A549 (cell line): ENCODE measurements around the gene MED16. TPM values are rescaled to one million over a fixed set of nuclear protein-coding genes. Genes with fewer than 3 reads are reported as not detected.

ENCODE experiments used
- ATAC-seq, 2 experiments: fragments of 200-7000 bp in 1 of 2; fragments of >200 bp in 1 of 2; cut with Nextera tagmentation in 1 of 2; cut with Tn5 transposase in 1 of 2; 3 replicates each; pipeline versions ENCODE4 v1.8.0 to v1.9.1; 2018 to 2020; ENCODE audit warnings: mild to moderate bottlenecking in 1 of 2, moderate library complexity in 1 of 2
- CTCF ChIA-PET: fragments of 300-600 bp; sonication (Branson Sonifier 250); formaldehyde crosslinking; extraction: SDS; loops from one replicate; lab custom pipeline; 2021; ENCODE audit warnings: antibody characterized with exemption, inconsistent platforms; lab: Yijun Ruan, JAX
- POLR2A ChIA-PET: fragments of 350-600 bp; formaldehyde crosslinking; extraction: SDS; loops from one replicate; lab custom pipeline; 2021; ENCODE audit warnings: antibody characterized with exemption, inconsistent platforms; lab: Yijun Ruan, JAX
- DNase-seq, 2 experiments: peaks; one replicate each; pipeline versions ENCODE4 v3.0.0 to v3.0.0-alpha.2; 2011 to 2016; ENCODE audit warnings: low read depth in 1 of 2, low spot score in 1 of 2
- FAIRE-seq: peaks from 2 replicates; lab custom pipeline; 2011; peaks lifted over from hg19 to GRCh38; lab: Jason Lieb, UNC
- H3K27ac ChIP-seq, 2 experiments: fragments of >200 bp; sonication (Bioruptor Twin); formaldehyde crosslinking; 3 replicates each; pipeline ENCODE4 v1.5.1; 2016 to 2017
- H3K4me1 ChIP-seq: fragments of >200 bp; sonication (Bioruptor Twin); formaldehyde crosslinking; 3 replicates; pipeline ENCODE4 v1.6.1; 2016
- H3K4me2 ChIP-seq: fragments of >200 bp; sonication (Bioruptor Twin); formaldehyde crosslinking; 3 replicates; pipeline ENCODE4 v1.6.1; 2016
- H3K4me3 ChIP-seq: fragments of >200 bp; sonication (Bioruptor Twin); formaldehyde crosslinking; 3 replicates; pipeline ENCODE4 v1.5.1; 2016
- H3K9me3 ChIP-seq: fragments of >200 bp; sonication (Bioruptor Twin); formaldehyde crosslinking; 3 replicates; pipeline ENCODE4 v1.6.1; 2016
- CBX8 ChIP-seq: fragments of 200-600 bp; sonication (generic); IDR thresholded peaks from 2 replicates; pipeline ENCODE4 v1.6.1; 2016
- CEBPB ChIP-seq, 2 experiments: fragments of >200 bp in 1 of 2; sonication (Bioruptor Twin) in 1 of 2; formaldehyde crosslinking in 1 of 2; IDR thresholded peaks; 2 replicates each; pipeline ENCODE4 v1.6.1; 2012 to 2016
- EHMT2 ChIP-seq: fragments of 200-600 bp; sonication (generic); IDR thresholded peaks from 2 replicates; pipeline ENCODE4 v1.6.1; 2016; ENCODE audit warnings: antibody characterized with exemption, low read depth, mild to moderate bottlenecking, moderate library complexity
- FOSB ChIP-seq: fragments of 250-450 bp; sonication (Bioruptor Pico); IDR thresholded peaks from 2 replicates; pipeline ENCODE4 v1.5.0; 2020; ENCODE audit warnings: mild to moderate bottlenecking, moderate library complexity
- FOSL2 ChIP-seq, 2 experiments: fragments of 450-650 bp in 1 of 2; fragments of >200 bp in 1 of 2; sonication (Bioruptor Twin) in 1 of 2; formaldehyde crosslinking; IDR thresholded peaks; 2 replicates each; pipeline versions ENCODE4 v1.5.0 to v1.6.1; 2016 to 2020; ENCODE audit warnings: mild to moderate bottlenecking in 1 of 2, moderate library complexity in 1 of 2
- HEYL ChIP-seq: fragments of 250-450 bp; sonication (Bioruptor Pico); IDR thresholded peaks from 2 replicates; pipeline ENCODE4 v1.8.0; 2021; ENCODE audit warnings: mild to moderate bottlenecking, moderate library complexity
- MAFK ChIP-seq: fragments of 450-650 bp; IDR thresholded peaks from 2 replicates; pipeline ENCODE4 v1.6.1; 2014; ENCODE audit not compliant: partially characterized antibody
- MAZ ChIP-seq: fragments of 150-350 bp; IDR thresholded peaks from 2 replicates; pipeline ENCODE4 v1.6.1; 2014; ENCODE audit warnings: antibody characterized with exemption, low read depth, low read length, borderline replicate concordance
- NFE2L2 ChIP-seq: fragments of 150-350 bp; conservative IDR thresholded peaks from 2 replicates; pipeline ENCODE4 v1.6.1; 2014; ENCODE audit warnings: low read length
- NR3C1 ChIP-seq: fragments of >200 bp; sonication (Bioruptor Twin); formaldehyde crosslinking; IDR thresholded peaks from 3 replicates; pipeline ENCODE4 v1.6.1; 2017
- POLR2AphosphoS2 ChIP-seq: conservative IDR thresholded peaks from 2 replicates; pipeline ENCODE4 v1.6.1; 2012; ENCODE audit warnings: low read length, improper control_type of control experiment, inconsistent platforms
- RAD21 ChIP-seq, 2 experiments: fragments of >200 bp in 1 of 2; sonication (Bioruptor Twin) in 1 of 2; formaldehyde crosslinking in 1 of 2; IDR thresholded peaks in 1 of 2; conservative IDR thresholded peaks in 1 of 2; 2 replicates in 1 of 2; 3 replicates in 1 of 2; pipeline ENCODE4 v1.6.1; 2012 to 2018; ENCODE audit warnings: inconsistent platforms in 1 of 2
- RCOR1 ChIP-seq: fragments of 150-350 bp; IDR thresholded peaks from 2 replicates; pipeline ENCODE4 v1.6.1; 2014; ENCODE audit warnings: antibody characterized with exemption, low read length, low read depth
- ZNF302 ChIP-seq: fragments of 250-450 bp; sonication (Bioruptor Pico); IDR thresholded peaks from 2 replicates; pipeline ENCODE4 v1.9.0; 2021; ENCODE audit warnings: inconsistent platforms, mild to moderate bottlenecking, moderate library complexity
- WGBS: methylation state at CpG from one replicate; pipeline ENCODE4 v1.1.6; 2017; ENCODE audit errors: missing lambda C conversion rate; 5-methylcytosine and 5-hydroxymethylcytosine counted together
- polyA plus RNA-seq, 4 experiments: library from polyadenylated mRNA; depleted of rRNA in 3 of 4; stranded (reverse); fragments of >200 nt; fragmentation: RNase III in 1 of 4; extraction: RNeasy Plus Mini Kit Qiagen cat#74134 plus additional on column Dnase treatment in 1 of 4; gene quantifications; 2 replicates in 3 of 4; 3 replicates in 1 of 4; pipeline ENCODE4 v1.2.3, GENCODE V29; 2011 to 2017
- TF ChIP-seq, protein P1 (sequence below): fragments of 250-450 bp; sonication (Bioruptor Pico); IDR thresholded peaks from 2 replicates; pipeline ENCODE4 v1.5.0; 2021; ENCODE audit warnings: mild to moderate bottlenecking, moderate library complexity, borderline replicate concordance
- TF ChIP-seq, protein P2 (sequence below): fragments of >200 bp; sonication (Bioruptor Twin); formaldehyde crosslinking; IDR thresholded peaks from 2 replicates; pipeline ENCODE4 v1.6.1; 2016
- TF ChIP-seq, protein P3 (sequence below): fragments of 250-450 bp; sonication (Bioruptor Pico); IDR thresholded peaks from 2 replicates; pipeline ENCODE4 v1.5.0; 2020; ENCODE audit warnings: low read depth, mild to moderate bottlenecking, moderate library complexity
- TF ChIP-seq, protein P4 (sequence below): fragments of >200 bp; sonication (Bioruptor Twin); formaldehyde crosslinking; IDR thresholded peaks from 3 replicates; pipeline ENCODE4 v1.6.1; 2016
- TF ChIP-seq, protein P5 (sequence below): fragments of 150-350 bp; IDR thresholded peaks from 2 replicates; pipeline ENCODE4 v1.6.1; 2014; ENCODE audit warnings: low read depth, mild to moderate bottlenecking, low read length
- TF ChIP-seq, protein P6 (sequence below): IDR thresholded peaks from 2 replicates; pipeline ENCODE4 v1.6.1; 2012
- TF ChIP-seq, protein P7 (sequence below): fragments of >200 bp; sonication (Bioruptor Twin); formaldehyde crosslinking; IDR thresholded peaks from 3 replicates; pipeline ENCODE4 v1.5.1; 2016

Gene MED16
- polyA plus RNA-seq, 2 of the 4 experiments (the other 2 are of a cell fraction): 8.0 to 12.7 TPM

DNA sequence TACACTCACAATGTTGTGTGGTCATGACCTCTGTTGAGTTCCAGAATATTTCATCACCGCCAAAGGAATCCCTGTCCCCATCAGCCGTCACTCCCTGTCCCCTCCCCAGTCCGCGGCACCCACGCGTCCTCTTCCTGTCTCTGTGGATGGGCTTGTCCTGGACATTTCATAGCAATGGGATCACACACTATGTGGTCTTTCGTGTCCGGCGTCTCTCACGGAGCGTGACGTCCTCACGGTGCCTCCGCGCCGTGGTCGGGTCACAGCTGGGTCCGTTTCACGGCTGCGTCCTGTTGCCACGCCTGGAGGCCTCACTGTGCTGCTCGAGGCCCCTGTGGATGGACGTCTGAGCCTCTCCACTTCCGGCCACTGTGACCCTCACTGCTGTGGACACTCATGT is 58.8 kb downstream of the MED16 start:
- TF ChIP-seq POLR2AphosphoS2 (no peak), MAZ (no peak), RAD21 (conservative IDR thresholded peaks at IDR 0.05 in 1 of 2, IDR thresholded peaks at IDR 0.05 in 1 of 2) (no peak), FOSB (CRISPR knock-in tag) (no peak)
- no peak overlapping the region for H3K4me2 ChIP-seq
- no peaks in the 10 kb centered on the region for H3K9me3 ChIP-seq
- H3K4me1 ChIP-seq: no peaks in the 10 kb centered on the region
- no peak overlapping the region for H3K4me3 ChIP-seq
- no peak overlapping the region for H3K27ac ChIP-seq
- ATAC-seq (peak; percentile 25 to 42; a peak in 3 of 6 replicates), DNase-seq (no peak), FAIRE-seq (no peak)
- POLR2A ChIA-PET: no interaction called here
- CTCF ChIA-PET: no interaction called here
- 78% methylated on average over 20 of the region's 24 CpGs for WGBS

DNA sequence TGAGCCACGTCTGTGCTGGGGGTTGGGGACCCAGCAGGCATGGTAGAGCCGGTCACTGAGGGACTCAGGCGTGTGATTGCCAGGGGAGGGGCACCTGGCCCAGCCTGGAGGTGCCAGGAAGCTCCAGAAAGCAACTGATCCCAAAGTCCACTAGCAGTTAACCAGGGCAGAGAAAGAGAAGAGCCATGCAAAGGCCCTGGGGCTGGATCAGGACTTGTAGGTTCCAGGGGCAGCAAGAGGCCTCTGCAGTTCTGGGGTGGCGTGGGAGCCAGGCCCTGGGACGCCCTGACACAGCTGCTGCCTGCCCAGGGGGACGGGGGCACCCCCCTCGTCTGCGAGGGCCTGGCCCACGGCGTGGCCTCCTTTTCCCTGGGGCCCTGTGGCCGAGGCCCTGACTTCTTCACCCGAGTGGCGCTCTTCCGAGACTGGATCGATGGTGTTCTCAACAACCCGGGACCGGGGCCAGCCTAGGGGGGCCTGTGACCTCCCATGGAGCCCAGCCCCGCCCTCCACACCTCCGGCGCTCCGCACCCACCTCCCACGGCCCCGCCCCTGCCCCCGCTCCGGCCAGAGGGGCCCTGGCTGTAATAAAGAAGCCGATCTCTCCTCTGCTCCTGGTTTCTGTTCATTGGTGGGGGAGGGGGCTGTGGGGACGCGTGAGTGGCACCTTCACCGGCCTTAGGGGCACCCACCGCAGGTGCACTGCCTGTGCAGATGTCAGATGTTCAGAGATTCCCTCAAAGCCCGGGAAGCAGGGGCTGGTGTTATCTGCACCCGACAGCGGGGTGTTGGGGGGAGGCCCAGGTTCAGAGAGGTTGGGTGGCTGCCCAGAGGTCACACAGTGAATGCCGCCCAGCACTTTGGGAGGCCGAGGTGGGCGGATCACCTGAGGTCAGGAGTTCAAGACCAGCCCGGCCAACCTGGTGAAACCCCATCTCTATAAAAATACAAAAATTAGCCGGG is 61.3 kb downstream of the MED16 start:
- TF ChIP-seq HEYL (CRISPR knock-in tag) (no peak), MAZ (no peak), NFE2L2 (no peak), MAFK (no peak), ZNF302 (CRISPR knock-in tag) (no peak), FOSL2 (IDR thresholded peaks at IDR 0.05) (no peak), FOSL2 (CRISPR knock-in tag; IDR thresholded peaks at IDR 0.05) (no peak), NR3C1 (no peak), CBX8 (no peak), EHMT2 (no peak), RCOR1 (no peak), CEBPB (IDR thresholded peaks at IDR 0.05) (no peak)
- TF ChIP-seq, protein P1, sequence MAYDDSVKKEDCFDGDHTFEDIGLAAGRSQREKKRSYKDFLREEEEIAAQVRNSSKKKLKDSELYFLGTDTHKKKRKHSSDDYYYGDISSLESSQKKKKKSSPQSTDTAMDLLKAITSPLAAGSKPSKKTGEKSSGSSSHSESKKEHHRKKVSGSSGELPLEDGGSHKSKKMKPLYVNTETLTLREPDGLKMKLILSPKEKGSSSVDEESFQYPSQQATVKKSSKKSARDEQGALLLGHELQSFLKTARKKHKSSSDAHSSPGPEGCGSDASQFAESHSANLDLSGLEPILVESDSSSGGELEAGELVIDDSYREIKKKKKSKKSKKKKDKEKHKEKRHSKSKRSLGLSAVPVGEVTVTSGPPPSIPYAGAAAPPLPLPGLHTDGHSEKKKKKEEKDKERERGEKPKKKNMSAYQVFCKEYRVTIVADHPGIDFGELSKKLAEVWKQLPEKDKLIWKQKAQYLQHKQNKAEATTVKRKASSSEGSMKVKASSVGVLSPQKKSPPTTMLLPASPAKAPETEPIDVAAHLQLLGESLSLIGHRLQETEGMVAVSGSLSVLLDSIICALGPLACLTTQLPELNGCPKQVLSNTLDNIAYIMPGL: no peak
- TF ChIP-seq, protein P2, sequence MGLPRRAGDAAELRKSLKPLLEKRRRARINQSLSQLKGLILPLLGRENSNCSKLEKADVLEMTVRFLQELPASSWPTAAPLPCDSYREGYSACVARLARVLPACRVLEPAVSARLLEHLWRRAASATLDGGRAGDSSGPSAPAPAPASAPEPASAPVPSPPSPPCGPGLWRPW: no peak
- TF ChIP-seq, protein P3, sequence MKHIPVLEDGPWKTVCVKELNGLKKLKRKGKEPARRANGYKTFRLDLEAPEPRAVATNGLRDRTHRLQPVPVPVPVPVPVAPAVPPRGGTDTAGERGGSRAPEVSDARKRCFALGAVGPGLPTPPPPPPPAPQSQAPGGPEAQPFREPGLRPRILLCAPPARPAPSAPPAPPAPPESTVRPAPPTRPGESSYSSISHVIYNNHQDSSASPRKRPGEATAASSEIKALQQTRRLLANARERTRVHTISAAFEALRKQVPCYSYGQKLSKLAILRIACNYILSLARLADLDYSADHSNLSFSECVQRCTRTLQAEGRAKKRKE (CRISPR knock-in tag): no peak
- TF ChIP-seq, protein P4, sequence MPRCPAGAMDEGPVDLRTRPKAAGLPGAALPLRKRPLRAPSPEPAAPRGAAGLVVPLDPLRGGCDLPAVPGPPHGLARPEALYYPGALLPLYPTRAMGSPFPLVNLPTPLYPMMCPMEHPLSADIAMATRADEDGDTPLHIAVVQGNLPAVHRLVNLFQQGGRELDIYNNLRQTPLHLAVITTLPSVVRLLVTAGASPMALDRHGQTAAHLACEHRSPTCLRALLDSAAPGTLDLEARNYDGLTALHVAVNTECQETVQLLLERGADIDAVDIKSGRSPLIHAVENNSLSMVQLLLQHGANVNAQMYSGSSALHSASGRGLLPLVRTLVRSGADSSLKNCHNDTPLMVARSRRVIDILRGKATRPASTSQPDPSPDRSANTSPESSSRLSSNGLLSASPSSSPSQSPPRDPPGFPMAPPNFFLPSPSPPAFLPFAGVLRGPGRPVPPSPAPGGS: no peak
- TF ChIP-seq, protein P5, sequence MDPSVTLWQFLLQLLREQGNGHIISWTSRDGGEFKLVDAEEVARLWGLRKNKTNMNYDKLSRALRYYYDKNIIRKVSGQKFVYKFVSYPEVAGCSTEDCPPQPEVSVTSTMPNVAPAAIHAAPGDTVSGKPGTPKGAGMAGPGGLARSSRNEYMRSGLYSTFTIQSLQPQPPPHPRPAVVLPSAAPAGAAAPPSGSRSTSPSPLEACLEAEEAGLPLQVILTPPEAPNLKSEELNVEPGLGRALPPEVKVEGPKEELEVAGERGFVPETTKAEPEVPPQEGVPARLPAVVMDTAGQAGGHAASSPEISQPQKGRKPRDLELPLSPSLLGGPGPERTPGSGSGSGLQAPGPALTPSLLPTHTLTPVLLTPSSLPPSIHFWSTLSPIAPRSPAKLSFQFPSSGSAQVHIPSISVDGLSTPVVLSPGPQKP: no peak
- TF ChIP-seq, protein P6, sequence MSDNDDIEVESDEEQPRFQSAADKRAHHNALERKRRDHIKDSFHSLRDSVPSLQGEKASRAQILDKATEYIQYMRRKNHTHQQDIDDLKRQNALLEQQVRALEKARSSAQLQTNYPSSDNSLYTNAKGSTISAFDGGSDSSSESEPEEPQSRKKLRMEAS: no peak
- TF ChIP-seq, protein P7, sequence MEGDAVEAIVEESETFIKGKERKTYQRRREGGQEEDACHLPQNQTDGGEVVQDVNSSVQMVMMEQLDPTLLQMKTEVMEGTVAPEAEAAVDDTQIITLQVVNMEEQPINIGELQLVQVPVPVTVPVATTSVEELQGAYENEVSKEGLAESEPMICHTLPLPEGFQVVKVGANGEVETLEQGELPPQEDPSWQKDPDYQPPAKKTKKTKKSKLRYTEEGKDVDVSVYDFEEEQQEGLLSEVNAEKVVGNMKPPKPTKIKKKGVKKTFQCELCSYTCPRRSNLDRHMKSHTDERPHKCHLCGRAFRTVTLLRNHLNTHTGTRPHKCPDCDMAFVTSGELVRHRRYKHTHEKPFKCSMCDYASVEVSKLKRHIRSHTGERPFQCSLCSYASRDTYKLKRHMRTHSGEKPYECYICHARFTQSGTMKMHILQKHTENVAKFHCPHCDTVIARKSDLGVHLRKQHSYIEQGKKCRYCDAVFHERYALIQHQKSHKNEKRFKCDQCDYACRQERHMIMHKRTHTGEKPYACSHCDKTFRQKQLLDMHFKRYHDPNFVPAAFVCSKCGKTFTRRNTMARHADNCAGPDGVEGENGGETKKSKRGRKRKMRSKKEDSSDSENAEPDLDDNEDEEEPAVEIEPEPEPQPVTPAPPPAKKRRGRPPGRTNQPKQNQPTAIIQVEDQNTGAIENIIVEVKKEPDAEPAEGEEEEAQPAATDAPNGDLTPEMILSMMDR: no peak
- no peak overlapping the region for H3K4me2 ChIP-seq
- DNase-seq (no peak), FAIRE-seq (no peak), ATAC-seq (no peak)
- no peak overlapping the region for H3K4me3 ChIP-seq
- 53% methylated on average over 22 of the region's 38 CpGs for WGBS
- POLR2A ChIA-PET: no interaction called here
- no peak overlapping the region for H3K27ac ChIP-seq
- no peaks in the 10 kb centered on the region for H3K4me1 ChIP-seq
- no peaks in the 10 kb centered on the region for H3K9me3 ChIP-seq
- CTCF ChIA-PET: no interaction called here
